ENCODE measurements around the gene ETFA.
"Not testable (repeated sequence)": the region's sequence is repeated elsewhere in the genome, so short reads cannot be mapped to it uniquely, and the experiment has no call there.

ETFA gene

GRCh38 chr15:76274226-76274625 is 37.0 kb downstream of the ETFA start:
- no peak for ATAC-seq (replicated peaks; ENCODE audit: extremely low read depth, poor library complexity, severe bottlenecking)
- no peak for DNase-seq (ENCODE audit: low spot score in 2 of 2)

GRCh38 chr15:76270876-76271275 is 40.4 kb downstream of the ETFA start:
- H3K4me1 Mint-ChIP-seq: no peaks in the 10 kb centered on the region
- no peak overlapping the region for H3K27ac Mint-ChIP-seq (ENCODE audit: low read depth)
- ATAC-seq (replicated peaks; ENCODE audit: extremely low read depth, poor library complexity, severe bottlenecking): no peak
- peaks cover 36% of the 10 kb centered on the region for H3K36me3 Mint-ChIP-seq (ENCODE audit: insufficient read depth)
- DNase-seq (ENCODE audit: low spot score in 2 of 2): no peak
- H3K4me3 Mint-ChIP-seq: no peak overlapping the region
- no peaks in the 10 kb centered on the region for H3K27me3 Mint-ChIP-seq
- no peaks in the 10 kb centered on the region for H3K9me3 Mint-ChIP-seq

More at GRCh38 chr15:76274226-76274625, 37.0 kb downstream of the ETFA start:
- Mint-ChIP-seq H3K9me3 (no peaks in the 10 kb centered on the region), H3K27me3 (no peaks in the 10 kb centered on the region), H3K4me3 (no peak overlapping the region), H3K4me1 (peaks cover 8% of the 10 kb centered on the region), H3K36me3 (ENCODE audit: insufficient read depth) (peaks cover 35% of the 10 kb centered on the region), H3K27ac (ENCODE audit: low read depth) (no peak overlapping the region)

DNA sequence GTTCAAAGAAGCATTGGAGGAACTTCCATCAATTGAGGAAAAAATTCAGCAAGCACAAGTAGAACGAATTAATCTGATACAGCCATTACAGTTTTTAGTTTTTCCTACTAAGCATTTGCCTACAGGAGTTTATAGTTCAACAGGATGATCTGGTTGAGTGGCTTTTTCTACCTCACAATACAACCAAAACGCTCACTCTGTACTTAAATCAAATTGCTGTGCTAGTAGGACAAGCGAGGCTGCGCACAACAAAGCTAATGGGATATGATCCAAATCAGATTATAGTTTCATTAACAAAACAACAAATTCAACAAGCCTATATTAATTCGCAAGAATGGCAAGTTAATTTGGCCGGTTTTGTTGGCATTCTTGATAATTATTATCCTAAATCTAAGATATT is 44.2 kb downstream of the ETFA start:
- Mint-ChIP-seq H3K27me3 (no peaks in the 10 kb centered on the region), H3K9me3 (peaks cover 6% of the 10 kb centered on the region), H3K27ac (ENCODE audit: low read depth) (no peak overlapping the region), H3K4me1 (no peaks in the 10 kb centered on the region), H3K36me3 (ENCODE audit: insufficient read depth) (peaks cover 32% of the 10 kb centered on the region), H3K4me3 (no peak overlapping the region)
- ATAC-seq (replicated peaks; ENCODE audit: extremely low read depth, poor library complexity, severe bottlenecking) (no peak), DNase-seq (ENCODE audit: low spot score in 2 of 2) (no peak)

DNA sequence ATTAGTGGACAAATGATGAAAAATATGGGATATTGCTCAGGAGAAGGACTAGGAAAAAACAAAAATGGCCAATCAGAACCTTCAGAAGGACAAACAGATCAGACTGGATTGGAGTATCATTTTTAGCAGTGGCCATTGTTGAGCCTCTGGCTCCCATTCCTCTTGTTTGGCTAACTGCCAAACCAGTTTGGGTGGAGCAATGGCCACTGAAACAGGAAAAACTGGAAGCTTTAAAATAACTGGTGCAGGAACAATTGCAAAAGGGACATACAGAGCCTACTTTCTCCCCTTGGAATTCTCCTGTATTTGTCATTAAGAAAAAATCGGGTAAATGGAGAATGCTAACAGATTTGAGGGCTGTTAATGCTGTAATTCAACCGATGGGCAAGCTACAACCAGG is 45.5 kb downstream of the ETFA start:
- H3K36me3 Mint-ChIP-seq (ENCODE audit: insufficient read depth): peaks cover 30% of the 10 kb centered on the region
- H3K4me3 Mint-ChIP-seq; DNase-seq (ENCODE audit: low spot score in 2 of 2); H3K4me1 Mint-ChIP-seq; H3K27me3 Mint-ChIP-seq; H3K27ac Mint-ChIP-seq (ENCODE audit: low read depth); H3K9me3 Mint-ChIP-seq; ATAC-seq (replicated peaks; ENCODE audit: extremely low read depth, poor library complexity, severe bottlenecking): not testable (repeated sequence)

GRCh38 chr15:76260246-76260938 is 50.9 kb downstream of the ETFA start:
- Mint-ChIP-seq H3K9me3 (peaks cover 6% of the 10 kb centered on the region), H3K27ac (ENCODE audit: low read depth) (no peak overlapping the region), H3K27me3 (no peaks in the 10 kb centered on the region), H3K4me3 (no peak overlapping the region), H3K4me1 (no peaks in the 10 kb centered on the region), H3K36me3 (ENCODE audit: insufficient read depth) (peaks cover 10% of the 10 kb centered on the region)
- ATAC-seq (replicated peaks; ENCODE audit: extremely low read depth, poor library complexity, severe bottlenecking): no peak
- DNase-seq (ENCODE audit: low spot score in 2 of 2): no peak

DNA sequence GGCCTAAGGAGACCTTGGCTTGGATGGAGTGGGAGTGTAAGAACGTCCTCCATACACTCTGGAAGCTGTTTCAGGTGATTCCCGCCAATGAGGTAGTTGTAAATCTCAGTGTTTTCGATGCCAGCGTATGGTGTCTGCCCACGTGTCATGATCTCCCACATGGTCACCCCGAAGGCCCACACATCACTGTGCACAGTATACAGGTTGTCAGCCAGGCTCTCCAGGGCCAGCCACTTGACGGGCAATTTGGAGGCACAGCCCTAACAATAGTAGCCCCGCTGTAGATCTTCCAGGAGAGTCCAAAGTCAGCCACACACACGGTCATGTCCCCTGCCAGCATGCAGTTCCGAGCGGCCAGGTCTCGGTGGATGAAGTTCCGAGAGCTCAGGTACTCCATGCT is 51.9 kb downstream of the ETFA start:
- ATAC-seq (replicated peaks; ENCODE audit: extremely low read depth, poor library complexity, severe bottlenecking) (no peak), DNase-seq (ENCODE audit: low spot score in 2 of 2) (no peak)
- no peaks in the 10 kb centered on the region for H3K27me3 Mint-ChIP-seq
- H3K4me3 Mint-ChIP-seq: no peak overlapping the region
- no peak overlapping the region for H3K27ac Mint-ChIP-seq (ENCODE audit: low read depth)
- no peaks in the 10 kb centered on the region for H3K4me1 Mint-ChIP-seq
- peaks cover 7% of the 10 kb centered on the region for H3K36me3 Mint-ChIP-seq (ENCODE audit: insufficient read depth)
- H3K9me3 Mint-ChIP-seq: peaks cover 6% of the 10 kb centered on the region

DNA sequence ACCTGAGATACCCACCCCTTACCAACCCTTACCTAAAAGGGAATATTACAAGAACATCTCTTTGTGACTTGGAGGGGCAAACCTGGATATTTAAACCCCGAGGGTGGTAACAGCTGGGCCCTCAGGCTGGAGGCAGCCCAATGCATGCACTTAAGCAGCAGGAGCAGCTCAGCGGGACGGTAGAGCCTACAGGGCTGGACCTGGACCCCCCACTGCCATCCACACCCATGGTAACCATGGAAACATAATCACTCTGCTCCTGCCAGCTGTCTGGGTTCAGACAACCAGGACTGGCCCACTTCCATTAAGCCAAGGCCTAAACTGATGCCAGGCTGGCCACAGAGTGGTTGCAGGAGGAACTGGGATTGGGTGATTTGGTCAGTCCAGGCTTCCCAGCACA is 52.8 kb downstream of the ETFA start:
- H3K27ac Mint-ChIP-seq (ENCODE audit: low read depth): no peak overlapping the region
- H3K9me3 Mint-ChIP-seq: peaks cover 3% of the 10 kb centered on the region
- H3K27me3 Mint-ChIP-seq: no peaks in the 10 kb centered on the region
- DNase-seq (ENCODE audit: low spot score in 2 of 2) (no peak), ATAC-seq (replicated peaks; ENCODE audit: extremely low read depth, poor library complexity, severe bottlenecking) (no peak)
- no peak overlapping the region for H3K4me3 Mint-ChIP-seq
- H3K4me1 Mint-ChIP-seq: peaks cover 1% of the 10 kb centered on the region
- H3K36me3 Mint-ChIP-seq (ENCODE audit: insufficient read depth): peaks cover 7% of the 10 kb centered on the region

DNA sequence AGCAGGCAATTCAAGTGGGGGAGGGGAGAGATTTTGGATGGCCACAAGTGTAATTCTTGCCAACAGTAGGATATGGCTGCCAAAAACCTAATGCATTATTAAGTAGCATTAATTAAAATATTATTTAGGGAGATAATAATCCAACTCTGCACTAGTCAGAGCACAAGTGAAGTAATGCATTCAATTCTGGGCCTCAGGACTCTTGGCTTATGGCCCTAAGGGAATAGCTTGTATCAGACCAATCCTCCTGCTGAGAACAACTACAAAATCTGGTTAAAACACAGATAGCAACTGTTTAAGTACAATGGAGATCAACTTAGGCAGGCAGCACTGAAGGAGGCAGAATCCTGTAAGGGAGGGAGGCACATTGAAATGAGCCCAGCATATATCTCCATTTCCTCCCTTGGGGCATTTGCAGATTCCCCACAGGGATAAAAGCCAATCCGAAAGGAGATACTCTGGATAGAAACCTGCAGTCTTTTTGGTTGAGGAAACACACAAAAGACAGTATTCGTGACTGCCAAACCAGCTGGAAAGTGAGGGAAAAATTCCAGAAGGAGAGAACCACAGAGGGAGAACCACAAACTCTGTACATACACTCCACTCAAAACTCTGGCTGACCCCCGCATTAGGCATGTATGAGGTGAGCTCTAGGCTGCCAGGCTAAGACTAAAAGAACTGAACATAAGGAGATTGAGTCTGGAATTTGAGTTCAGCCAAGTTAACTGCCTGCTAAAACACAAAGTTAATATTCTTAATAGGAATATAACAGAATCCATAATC is 57.4 kb downstream of the ETFA start:
- DNase-seq (ENCODE audit: low spot score in 2 of 2): no peak
- Mint-ChIP-seq H3K4me3 (no peak overlapping the region), H3K27me3 (no peaks in the 10 kb centered on the region), H3K27ac (ENCODE audit: low read depth) (no peak overlapping the region), H3K4me1 (peaks cover 11% of the 10 kb centered on the region), H3K9me3 (no peaks in the 10 kb centered on the region), H3K36me3 (ENCODE audit: insufficient read depth) (no peaks in the 10 kb centered on the region)
- ATAC-seq (replicated peaks; ENCODE audit: extremely low read depth, poor library complexity, severe bottlenecking): no peak

GRCh38 chr15:76252249-76252648 is 59.0 kb downstream of the ETFA start:
- H3K27ac Mint-ChIP-seq (ENCODE audit: low read depth): no peak overlapping the region
- peaks cover 11% of the 10 kb centered on the region for H3K4me1 Mint-ChIP-seq
- H3K27me3 Mint-ChIP-seq: no peaks in the 10 kb centered on the region
- ATAC-seq (replicated peaks; ENCODE audit: extremely low read depth, poor library complexity, severe bottlenecking): no peak
- H3K9me3 Mint-ChIP-seq: no peaks in the 10 kb centered on the region
- peaks cover 2% of the 10 kb centered on the region for H3K36me3 Mint-ChIP-seq (ENCODE audit: insufficient read depth)
- no peak overlapping the region for H3K4me3 Mint-ChIP-seq
- DNase-seq (ENCODE audit: low spot score in 2 of 2): no peak

DNA sequence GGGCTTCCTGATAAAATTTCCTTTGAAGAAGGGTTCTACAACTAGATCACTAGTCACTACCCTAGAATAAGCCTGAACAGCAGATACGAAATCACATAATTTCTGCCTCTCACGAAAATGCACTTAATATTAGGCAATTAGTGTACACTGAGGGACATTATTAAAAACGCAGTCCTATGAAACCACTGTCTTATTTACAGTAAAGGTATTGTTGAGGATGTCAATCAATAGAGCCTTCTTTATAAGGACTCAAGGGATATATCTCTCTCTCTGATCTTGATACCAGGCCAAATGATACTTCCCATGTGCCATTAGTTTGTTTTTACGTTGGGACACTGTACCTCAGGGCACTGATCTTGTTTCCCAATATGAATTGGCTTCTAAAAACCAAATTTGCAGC is 59.6 kb downstream of the ETFA start:
- Mint-ChIP-seq H3K4me3 (no peak overlapping the region), H3K36me3 (ENCODE audit: insufficient read depth) (peaks cover 4% of the 10 kb centered on the region)
- ATAC-seq (replicated peaks; ENCODE audit: extremely low read depth, poor library complexity, severe bottlenecking): no peak

GRCh38 chr15:76245072-76245610 is 66.1 kb downstream of the ETFA start:
- Mint-ChIP-seq H3K4me3 (no peak overlapping the region), H3K9me3 (no peaks in the 10 kb centered on the region), H3K36me3 (ENCODE audit: insufficient read depth) (peaks cover 8% of the 10 kb centered on the region), H3K27ac (ENCODE audit: low read depth) (no peak overlapping the region), H3K27me3 (no peaks in the 10 kb centered on the region), H3K4me1 (no peaks in the 10 kb centered on the region)
- ATAC-seq (replicated peaks; ENCODE audit: extremely low read depth, poor library complexity, severe bottlenecking) (no peak), DNase-seq (ENCODE audit: low spot score in 2 of 2) (no peak)

More for the DNA sequence above, 59.6 kb downstream of the ETFA start:
- H3K9me3 Mint-ChIP-seq: no peaks in the 10 kb centered on the region
- no peak for DNase-seq (ENCODE audit: low spot score in 2 of 2)
- no peak overlapping the region for H3K27ac Mint-ChIP-seq (ENCODE audit: low read depth)
- peaks cover 11% of the 10 kb centered on the region for H3K4me1 Mint-ChIP-seq
- no peaks in the 10 kb centered on the region for H3K27me3 Mint-ChIP-seq

DNA sequence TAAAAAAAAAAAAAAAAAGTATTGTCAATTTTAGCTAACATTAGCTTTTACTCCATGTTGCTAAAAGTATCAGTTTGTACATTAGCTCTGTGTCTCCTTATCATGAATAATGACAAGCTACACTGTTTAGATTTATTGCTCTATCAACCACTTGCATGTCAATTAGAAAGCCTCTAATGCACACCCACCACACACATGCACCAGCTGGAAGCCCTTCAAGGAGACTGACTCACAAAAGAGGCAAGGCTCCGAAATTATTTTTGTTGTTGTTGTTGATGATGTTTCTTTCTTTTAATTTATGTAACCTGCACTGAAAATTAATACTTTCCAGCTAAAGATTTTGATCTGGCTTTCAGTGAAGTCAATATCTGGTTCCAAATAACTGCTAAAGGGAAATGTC is 71.5 kb downstream of the ETFA start:
- ATAC-seq (replicated peaks; ENCODE audit: extremely low read depth, poor library complexity, severe bottlenecking): no peak
- H3K9me3 Mint-ChIP-seq: no peaks in the 10 kb centered on the region
- peaks cover 5% of the 10 kb centered on the region for H3K36me3 Mint-ChIP-seq (ENCODE audit: insufficient read depth)
- no peak overlapping the region for H3K4me3 Mint-ChIP-seq
- H3K27ac Mint-ChIP-seq (ENCODE audit: low read depth): no peak overlapping the region
- no peaks in the 10 kb centered on the region for H3K27me3 Mint-ChIP-seq
- no peaks in the 10 kb centered on the region for H3K4me1 Mint-ChIP-seq
- no peak for DNase-seq (ENCODE audit: low spot score in 2 of 2)

GRCh38 chr15:76236350-76236749 is 74.9 kb downstream of the ETFA start:
- Mint-ChIP-seq H3K27ac (ENCODE audit: low read depth) (no peak overlapping the region), H3K4me1 (no peaks in the 10 kb centered on the region), H3K27me3 (no peaks in the 10 kb centered on the region), H3K4me3 (no peak overlapping the region), H3K36me3 (ENCODE audit: insufficient read depth) (peaks cover 9% of the 10 kb centered on the region), H3K9me3 (no peaks in the 10 kb centered on the region)
- ATAC-seq (replicated peaks; ENCODE audit: extremely low read depth, poor library complexity, severe bottlenecking) (no peak), DNase-seq (ENCODE audit: low spot score in 2 of 2) (no peak)
